ENCODE measurements around the gene PITPNC1.
"Not testable (repeated sequence)": the region's sequence is repeated elsewhere in the genome, so short reads cannot be mapped to it uniquely, and the experiment has no call there.

Gene PITPNC1

DNA sequence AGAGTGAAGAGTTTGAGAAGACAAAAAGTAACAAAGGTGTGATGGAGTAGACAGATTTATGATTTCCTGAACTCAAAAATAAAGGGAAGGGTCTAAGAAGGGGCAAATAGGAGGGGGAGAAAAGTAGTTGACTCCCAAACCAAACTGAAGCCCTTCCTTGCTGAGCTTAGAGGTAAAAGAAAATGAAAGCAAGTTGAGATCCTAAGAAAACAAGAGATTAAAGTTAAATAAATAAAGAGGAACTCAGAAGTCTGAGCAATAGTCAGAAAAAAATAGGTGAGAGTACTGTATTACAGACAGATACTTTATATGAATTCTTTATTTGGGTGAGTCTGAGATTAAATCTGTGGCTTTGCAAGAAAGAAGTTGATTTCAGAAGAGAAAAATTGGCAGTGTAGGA, 7.4 kb upstream of the PITPNC1 start:
- DNase-seq (ENCODE audit: low read depth, low spot score): no peak

DNA sequence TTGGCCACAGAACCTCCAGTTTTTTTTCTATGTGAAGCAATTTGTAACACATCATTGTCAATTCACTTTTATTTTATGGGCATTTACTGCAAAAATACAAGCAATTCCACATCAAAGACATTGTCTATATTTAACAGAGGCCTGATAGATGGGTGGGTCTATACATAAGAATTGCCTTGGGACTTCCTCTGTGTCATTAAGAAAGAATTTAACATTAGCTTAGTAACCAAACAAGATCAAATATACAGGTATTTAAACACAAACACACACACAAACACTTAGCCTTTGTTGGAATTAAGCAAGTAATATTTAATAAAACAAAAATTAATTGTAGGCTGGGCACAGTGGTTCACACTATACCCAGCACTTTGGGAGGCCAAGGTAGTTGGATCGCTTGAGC, 4.3 kb upstream of the PITPNC1 start:
- DNase-seq (ENCODE audit: low read depth, low spot score): no peak

DNA sequence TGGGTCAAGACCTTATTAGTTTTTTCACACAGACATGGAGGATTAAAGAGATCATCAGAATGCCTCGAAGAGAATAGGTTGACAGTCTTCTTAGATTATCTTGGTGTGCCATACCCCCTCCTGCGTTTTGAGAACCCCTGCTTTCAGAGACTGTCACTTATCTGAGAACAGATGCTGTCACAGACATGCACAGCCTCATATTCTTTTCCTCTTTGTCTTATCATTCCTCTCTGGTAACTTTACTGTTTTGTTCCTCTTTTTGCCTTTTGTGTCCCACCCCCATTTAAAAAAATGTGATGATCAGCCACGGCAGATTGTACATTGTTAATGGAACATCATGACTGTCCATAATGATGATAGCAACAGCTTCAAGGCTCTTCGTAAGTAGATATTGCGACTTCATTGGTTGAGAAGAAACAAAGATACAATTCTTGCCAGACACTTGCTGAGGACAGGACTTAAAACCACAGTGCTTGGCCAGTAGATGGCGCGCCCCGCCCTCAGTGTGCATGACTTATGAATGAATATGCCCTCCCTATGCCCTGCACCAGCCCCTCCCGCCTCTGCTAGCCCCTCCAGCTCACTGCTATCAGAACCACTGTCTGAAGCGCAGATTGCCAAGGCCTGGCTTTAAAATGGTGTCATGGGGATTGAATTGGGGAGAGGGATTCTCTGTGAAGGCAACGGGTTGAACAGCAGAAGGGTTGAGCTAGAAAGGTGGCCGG, 2.6 kb upstream of the PITPNC1 start:
- peak; percentile 92 for DNase-seq (ENCODE audit: low read depth, low spot score)

DNA sequence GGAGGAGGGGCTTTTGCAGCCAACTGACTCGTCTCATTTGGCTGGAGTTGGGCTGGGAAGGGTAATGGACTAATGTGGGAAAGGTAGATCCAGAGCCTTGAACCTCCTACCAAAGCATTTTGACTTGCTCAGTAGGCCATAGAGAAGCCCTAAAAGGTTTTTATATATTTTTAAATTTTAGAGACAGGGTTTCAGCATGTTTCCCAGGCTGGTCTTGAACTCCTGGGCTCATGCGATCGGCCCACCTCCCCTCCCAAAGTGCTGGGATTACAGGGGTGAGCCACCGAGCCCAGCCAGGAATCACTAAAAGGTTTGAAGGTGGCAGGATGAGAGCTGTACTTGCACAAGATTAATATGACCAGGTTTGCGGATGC, 2.0 kb upstream of the PITPNC1 start:
- no peak for DNase-seq (ENCODE audit: low read depth, low spot score)

DNA sequence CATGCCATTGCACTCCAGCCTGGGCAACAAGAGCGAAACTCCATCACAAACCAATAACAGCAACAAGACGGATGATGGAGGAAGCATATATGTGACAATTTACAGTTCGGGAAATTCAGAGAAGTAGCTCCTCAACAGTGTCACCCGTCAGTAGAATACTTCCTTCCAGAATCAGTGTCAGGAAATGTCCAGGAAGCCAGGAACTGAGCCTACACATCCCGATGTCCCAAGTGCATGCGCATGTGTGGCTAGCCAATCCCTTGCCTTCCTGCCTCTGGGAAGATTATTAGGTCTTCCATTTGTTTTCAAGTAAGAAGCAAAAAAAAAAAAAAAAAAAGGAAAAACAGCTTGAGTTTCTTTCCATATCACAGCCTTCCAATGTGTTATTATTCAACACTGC, 1.4 kb upstream of the PITPNC1 start:
- DNase-seq (ENCODE audit: low read depth, low spot score): no peak

DNA sequence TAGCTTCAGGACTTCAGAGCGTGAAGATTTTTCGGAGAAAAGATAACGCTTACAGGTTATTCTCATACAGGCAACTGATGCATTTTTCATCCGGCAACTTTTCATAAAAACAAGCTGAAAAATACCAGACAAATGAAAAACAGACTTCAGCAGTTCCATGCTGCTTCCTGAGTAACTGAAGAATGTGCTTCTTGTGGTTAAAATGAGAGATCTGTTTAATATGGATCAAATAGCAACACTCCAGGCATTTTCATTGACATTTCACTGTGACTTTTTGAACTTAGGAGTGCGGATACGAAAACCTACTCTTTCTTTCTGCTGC, 705 bp upstream of the PITPNC1 start:
- peak; percentile 39 for DNase-seq (ENCODE audit: low read depth, low spot score)

DNA sequence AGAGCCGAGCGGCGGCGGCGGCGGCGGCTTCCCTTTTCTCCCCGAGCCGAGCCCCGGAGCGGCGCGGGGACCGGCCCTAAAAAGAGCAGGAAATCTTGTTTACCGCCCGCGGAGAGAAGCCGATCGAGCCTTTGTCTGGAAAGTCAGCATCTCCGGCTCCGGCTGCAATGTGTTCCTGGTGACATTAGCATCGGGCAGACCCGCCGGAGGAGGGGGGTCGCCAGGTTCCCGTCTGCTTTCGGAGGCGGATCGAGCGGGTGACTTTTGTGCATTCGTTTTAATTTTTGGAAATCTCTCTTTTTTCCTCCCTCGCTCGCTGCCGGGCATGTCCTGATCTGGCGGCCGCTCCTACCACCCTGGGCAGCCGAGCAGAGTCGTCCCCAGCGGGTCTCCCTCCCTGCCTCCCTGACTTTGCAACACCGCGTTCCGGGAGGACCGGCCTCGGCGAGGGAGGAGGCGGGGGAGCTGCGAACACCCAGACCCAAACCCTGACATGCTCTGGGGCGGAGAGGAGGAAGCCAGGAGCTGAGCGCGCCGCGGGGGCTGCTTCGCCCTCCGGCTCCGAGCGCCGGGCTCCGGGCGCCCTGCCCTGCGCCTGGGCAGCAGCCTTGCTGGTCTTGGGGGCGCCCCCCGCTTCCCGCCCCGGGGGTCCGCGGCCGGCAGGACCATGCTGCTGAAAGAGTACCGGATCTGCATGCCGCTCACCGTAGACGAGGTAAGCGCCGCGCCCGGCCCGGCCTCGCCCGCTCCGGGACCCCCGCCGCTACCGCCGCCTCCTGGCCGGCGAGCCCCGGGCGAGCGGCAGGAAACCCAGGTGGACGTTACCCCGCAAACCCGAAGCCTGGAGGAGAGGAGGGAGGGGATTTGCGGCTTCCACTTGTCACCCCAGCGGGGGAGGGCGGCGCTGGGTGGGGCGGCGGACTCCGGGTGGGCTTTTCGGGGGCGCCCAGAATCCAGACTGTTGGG, 690 bp downstream of the PITPNC1 start:
- DNase-seq (ENCODE audit: low read depth, low spot score): peak; percentile 77

DNA sequence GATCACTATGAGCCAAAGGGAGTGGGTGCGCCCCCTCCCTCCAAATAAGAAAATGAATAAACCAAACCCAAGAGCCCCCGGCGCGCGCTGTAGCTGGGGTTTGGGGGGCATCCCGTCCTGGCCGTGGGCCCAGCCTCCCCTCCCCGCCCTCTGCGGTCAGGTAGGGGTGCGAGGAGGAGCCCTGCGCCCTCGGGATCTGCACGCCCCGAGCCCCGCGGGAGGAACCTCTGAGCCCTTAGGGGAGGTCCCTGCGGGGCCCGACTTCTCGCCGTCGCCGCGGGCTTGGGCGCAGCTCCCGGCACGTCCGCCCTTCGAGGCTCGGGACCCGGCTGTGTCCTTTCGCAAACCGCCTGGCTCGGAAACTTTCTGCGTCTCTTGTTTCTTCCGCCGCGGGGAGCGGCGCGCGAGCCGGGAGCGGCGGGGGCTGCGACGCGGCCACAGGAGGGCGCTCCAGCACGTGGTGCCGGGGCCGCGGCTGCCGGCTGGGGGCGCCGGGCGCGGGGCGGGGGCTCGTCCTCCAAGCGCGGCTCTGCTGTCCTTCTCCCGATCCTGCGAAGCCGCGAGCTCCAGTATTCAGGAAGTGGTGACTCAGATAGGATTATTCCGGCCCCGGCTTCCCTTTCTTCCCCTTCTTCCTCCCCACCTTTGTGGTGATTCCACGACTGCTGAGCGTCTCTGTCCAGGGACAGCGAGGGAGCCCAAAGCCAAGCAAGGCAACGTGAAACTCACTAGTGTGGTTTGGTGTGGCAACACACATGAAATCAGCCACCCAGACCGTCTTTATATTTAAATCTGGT, 1.6 kb downstream of the PITPNC1 start:
- peak; percentile 92 for DNase-seq (ENCODE audit: low read depth, low spot score)

DNA sequence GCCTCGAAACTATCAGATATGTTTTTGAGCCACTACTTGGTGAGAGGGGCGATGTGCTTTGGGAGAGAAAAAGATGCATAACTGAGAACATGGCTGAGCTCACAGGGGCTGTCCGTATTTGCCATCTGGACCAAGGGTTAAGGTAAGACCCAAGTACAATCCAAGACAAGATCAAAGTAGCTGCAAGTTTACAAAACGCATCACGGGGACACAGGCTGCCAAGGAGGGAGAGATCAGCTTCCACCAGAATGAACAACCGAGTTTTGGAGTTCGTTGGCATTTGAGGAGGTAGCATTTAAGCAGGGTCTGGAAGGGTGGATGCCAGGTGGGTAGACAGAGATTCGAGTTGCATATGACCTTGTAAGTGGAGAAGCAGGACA, 2.2 kb downstream of the PITPNC1 start:
- no peak for DNase-seq (ENCODE audit: low read depth, low spot score)

DNA sequence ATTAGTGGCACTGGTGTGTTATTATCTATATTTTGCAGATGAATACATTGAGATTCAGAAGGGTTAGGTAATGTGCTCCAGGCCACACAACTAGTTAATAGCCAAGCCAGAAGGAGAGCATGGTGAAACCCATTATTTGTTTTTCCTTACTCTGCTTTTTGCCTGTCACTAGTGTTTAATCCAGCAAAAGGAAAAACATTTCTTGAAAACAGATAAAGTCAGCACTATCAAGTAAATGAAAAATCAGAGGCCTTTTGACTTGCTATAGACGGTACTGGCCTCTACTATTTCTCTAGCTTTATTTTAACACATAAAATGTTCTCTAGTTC, 4.8 kb downstream of the PITPNC1 start:
- DNase-seq (ENCODE audit: low read depth, low spot score): no peak

DNA sequence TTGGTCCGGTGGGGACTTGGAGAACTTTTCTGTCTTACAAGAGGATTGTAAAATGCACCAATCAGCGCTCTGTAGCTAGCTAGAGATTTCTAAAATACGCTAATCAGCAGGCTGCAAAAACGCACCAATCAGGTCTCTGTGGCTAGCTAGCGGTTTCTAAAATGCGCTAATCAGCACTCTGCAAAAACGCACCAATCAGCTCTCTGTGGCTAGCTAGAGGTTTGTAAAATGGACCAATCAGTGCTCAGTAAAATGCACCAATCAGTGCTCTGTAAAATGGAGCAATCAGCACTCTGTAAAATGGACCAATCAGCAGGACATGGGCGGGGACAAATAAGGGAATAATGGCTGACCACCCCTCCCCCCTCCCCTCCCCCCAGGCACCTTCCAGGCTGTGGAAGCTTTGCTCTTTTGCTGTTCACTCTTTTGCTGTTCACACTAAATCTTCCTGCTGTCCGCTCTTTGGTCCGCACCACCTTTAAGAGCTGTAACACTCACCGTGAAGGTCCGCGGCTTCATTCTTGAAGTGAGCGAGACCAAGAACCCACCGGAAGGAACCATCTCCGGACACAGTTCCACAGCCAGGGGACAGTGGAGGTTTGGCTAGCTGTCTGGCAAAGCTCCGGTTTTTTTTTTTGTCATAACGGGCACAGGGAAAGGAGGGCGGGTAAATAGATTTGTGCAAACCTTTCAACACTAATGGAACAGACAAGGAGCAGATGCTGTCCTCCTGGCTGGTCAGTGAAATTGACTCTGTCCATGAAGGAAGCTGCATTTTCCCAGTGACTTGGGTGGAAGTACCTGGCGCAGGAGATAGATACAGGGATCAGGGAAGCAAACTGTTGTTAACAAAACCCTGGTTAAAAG, 8.3 kb downstream of the PITPNC1 start:
- no peak for DNase-seq (ENCODE audit: low read depth, low spot score)

DNA sequence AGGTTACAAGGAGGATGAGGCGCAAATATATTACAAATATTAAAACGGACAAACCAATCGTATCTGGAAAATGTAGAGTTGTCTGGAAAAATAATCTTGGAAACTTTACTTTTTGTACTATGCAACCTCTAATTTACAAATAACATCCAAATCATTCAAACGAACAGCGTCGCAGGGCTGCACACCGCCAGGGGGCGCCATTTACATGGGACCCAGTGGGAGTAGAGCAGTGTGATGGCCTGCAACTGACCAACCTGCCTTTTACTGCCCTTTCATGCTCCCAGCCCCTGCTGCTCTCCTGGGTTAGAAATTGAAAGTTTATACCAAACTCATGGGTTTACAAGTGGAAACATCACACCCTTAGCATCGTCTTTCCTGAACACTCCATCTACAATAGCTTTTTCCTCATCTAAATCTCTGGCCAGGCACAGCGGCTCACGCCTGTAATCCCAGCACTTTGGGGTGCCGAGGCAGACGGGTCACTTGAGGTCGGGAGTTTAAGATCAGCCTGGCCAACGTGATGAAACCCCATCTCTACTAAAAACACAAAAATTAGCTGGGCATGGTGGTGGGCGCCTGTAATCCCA, 10.0 kb downstream of the PITPNC1 start:
- DNase-seq (ENCODE audit: low read depth, low spot score): peak; percentile 58

DNA sequence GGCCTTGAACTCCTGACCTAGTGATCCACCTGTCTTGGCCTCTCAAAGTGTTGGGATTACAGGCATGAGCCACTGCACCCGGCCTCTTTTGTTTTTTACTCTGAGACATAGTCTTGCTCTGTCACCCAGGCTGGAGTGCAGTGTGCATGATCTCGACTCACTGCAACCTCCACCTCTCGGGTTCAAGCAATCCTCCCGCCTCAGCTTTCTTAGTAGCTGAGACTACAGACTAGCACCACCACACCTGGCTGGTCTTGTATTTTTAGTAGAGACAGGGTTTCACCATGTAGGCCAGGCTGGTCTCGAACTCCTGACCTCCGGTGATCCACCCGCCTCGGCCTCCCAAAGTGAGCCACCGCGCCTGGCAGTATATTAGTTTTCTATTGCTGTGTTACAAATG, 11.5 kb downstream of the PITPNC1 start:
- DNase-seq (ENCODE audit: low read depth, low spot score): not testable (repeated sequence)

DNA sequence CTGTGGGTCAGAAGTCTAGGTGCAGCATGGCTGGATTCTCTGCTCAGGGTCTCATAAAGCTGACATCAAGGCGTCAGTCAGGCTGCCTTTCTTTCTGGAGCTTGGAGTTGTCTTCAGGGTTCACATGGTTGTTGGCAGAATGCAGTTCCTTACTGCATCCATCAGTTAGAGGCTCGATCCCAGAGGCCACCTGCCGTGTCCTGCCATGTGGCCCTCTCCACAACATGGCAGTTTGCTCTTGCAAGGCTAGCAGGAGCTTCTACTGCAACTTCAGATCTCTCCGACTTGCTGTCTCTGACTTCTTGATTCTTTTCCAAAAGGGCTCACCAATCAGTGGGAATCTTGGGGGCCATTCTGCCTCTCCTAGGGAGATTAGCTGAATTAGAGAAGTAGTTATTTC, 11.9 kb downstream of the PITPNC1 start:
- DNase-seq (ENCODE audit: low read depth, low spot score): no peak

DNA sequence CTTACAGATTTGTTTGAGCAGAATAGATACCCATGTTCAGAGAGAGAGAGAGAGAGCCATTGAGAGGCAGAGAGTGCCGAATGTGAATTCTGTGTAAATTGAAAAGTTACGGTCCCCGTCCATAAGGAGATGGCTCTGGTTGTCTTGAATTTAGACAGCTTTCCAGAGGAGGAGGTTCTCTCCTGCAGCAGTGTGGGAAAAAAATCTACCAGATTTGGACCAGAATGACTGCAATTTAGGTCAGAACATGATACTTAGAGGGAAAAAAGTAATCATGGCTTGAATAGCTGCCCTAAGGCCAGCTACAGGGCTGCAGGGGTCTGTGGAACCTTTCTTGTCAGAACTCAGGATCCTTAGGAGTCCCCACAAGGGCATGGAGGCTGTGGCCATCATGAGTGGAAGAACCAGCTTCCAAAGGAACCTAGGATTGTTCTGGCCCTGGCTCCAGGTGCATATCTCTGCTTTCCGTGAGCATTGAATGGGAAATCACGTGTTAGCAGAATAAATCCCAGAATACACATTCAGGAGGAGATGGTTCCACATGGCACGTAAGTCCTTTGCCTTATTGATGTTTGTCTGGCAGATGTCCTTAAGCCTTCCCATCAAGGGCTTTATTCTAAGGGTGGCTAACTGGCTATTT, 13.0 kb downstream of the PITPNC1 start:
- DNase-seq (ENCODE audit: low read depth, low spot score): no peak

DNA sequence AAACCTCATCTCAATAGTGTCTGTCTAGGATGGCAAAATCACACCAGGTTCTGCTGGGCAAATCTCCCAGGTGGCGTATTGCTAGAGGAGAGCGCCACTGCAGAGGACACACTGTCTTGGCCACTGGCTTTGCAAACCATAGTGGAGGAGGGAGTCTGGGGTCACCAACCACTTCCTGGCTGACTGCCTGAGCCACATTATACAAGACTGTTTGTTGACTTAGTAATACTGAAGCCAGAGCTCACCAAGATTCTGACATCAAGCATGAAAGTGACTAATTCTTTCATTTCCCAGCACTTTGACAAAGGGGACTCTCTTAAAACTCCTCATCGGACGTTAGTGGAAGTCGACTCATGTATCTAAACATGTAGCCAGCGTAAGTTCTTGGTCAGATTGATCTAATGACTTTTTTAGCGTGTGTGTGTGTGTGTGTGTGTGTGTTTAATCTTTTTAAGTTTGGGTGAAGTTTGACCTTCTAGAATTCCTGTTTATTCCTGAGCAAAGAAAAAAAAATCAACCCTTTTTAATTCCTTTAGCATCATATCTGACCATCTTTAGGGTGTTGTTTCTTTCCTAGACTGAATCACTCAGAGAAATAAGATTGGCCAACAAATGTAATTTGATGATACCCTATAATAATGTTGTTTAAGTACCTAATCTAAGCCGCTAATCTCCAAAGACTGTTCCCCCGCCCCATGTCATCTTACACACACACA, 13.7 kb downstream of the PITPNC1 start:
- peak; percentile 94 for DNase-seq (ENCODE audit: low read depth, low spot score)

DNA sequence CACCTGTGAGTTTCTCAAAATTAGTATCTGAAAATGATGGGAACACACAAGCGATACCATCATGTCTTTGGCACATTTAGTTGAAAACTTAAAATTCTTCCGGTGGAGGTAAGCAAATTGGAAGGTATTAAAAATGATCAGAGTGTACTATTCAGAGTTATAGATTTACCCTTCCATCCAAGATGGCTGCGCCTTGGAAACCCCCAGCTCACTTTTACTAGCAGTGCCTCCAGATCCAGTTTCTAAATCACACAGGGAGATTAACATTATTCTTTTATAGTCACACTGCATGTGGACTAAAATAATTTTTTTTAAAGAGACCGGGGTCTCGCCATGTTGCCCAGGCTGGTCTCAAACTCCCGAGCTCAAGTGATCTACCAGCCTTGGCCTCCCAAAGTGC, 15.0 kb downstream of the PITPNC1 start:
- DNase-seq (ENCODE audit: low read depth, low spot score): no peak

DNA sequence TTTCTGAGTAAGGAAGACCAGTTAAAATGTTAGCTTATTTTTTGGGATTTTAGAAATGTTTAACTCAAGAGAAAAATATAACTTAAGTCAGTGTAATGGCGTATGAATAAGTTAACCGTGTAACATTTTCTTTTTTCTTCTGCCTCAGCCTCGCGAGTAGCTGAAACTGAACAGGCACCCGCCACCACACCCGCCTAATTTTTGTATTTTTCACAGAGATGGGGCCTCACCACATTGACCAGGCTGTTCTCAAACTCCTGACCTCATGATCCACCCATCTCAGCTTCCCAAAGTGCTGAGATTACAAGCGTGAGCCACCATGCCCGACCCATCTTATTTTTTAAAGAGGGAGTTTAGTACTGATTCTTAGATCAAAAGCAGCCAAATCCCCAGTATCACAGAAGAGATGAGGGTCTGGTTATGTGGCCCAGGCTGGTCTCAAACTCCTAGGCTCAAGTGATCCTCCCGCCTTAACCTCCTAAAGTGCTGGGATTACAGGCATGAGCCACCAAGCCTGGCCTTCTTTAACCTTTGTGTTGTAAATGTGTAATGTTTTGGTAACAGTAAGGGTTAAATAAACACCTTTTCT, 16.8 kb downstream of the PITPNC1 start:
- DNase-seq (ENCODE audit: low read depth, low spot score): no peak

DNA sequence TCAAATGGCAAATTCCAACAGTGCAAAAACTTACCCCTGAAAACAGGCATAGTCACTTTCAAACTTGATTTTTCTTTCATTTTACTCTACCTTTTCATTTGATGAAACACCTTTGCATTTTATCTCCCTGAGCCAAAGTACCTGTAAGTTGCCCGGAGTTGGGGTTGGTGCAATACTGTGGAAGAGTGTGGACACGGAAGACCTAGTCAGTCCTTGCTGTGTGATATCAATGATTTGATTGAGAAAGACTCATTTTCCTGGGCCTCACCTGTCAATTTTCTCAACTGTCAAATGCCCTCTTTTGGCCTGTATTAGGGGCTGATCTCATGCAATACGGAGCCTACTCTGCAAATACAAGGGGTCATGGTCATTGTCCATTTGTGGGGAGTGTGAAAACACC, 22.6 kb downstream of the PITPNC1 start:
- DNase-seq (ENCODE audit: low read depth, low spot score): no peak

DNA sequence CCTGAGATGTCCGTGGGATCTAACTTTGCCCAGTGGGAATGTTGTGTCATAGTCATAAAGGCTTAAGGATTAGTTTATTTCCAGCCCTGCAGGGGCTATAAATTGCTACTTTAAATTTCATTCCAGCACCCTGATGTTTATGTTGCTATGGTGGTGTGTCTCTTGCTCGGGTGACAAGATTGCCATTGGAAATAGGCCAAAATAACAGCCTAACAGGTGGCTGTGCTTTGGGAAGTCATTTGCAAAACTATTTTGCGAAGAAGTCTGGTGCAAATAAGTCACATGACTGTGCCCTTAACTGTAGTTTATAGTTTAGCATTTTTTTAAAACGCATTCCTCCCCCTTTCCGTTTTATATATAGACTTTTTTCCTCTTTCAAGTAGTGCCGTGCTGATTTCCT, 23.1 kb downstream of the PITPNC1 start:
- no peak for DNase-seq (ENCODE audit: low read depth, low spot score)

Data from astrocyte of the hippocampus (primary cell).